ENCODE results near the gene MAG. TPM values are rescaled to one million over a fixed set of nuclear protein-coding genes. Genes with fewer than 3 reads are reported as not detected.

MAG gene
- total and polyA plus RNA-seq, 9 of the 15 experiments (the other 6 are each of a cell fraction or from before 2014, with no cell fraction given): 0.11 to 10.0 (median 1.6) TPM

DNA sequence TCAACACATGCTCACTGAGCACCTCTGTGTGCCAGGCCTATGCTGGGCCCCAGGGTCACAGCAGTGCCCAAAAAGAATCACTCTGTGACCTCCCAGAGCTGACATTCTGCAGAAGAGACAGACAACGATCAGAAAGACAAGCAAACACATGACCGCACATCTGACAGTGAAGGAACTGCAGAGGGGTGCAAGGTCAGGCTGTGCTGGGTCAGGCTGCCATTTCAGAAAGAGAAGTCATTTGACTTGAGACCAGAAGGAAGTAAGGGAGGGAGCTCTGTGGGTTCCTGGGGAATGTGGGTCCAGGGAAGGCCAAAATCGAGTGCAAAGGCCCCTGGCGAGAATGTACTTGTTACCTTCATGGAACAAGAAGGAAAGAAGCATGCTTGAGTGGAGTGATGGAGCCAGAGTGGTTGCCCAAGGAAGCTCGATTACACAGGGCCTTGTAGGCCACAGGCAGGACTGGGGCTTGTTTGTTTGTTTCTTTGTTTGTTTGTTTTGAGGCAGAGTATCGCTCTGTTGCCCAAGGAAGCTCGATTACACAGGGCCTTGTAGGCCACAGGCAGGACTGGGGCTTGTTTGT, 25.6 kb downstream of the MAG start (continued):
- TF ChIP-seq, protein P1, sequence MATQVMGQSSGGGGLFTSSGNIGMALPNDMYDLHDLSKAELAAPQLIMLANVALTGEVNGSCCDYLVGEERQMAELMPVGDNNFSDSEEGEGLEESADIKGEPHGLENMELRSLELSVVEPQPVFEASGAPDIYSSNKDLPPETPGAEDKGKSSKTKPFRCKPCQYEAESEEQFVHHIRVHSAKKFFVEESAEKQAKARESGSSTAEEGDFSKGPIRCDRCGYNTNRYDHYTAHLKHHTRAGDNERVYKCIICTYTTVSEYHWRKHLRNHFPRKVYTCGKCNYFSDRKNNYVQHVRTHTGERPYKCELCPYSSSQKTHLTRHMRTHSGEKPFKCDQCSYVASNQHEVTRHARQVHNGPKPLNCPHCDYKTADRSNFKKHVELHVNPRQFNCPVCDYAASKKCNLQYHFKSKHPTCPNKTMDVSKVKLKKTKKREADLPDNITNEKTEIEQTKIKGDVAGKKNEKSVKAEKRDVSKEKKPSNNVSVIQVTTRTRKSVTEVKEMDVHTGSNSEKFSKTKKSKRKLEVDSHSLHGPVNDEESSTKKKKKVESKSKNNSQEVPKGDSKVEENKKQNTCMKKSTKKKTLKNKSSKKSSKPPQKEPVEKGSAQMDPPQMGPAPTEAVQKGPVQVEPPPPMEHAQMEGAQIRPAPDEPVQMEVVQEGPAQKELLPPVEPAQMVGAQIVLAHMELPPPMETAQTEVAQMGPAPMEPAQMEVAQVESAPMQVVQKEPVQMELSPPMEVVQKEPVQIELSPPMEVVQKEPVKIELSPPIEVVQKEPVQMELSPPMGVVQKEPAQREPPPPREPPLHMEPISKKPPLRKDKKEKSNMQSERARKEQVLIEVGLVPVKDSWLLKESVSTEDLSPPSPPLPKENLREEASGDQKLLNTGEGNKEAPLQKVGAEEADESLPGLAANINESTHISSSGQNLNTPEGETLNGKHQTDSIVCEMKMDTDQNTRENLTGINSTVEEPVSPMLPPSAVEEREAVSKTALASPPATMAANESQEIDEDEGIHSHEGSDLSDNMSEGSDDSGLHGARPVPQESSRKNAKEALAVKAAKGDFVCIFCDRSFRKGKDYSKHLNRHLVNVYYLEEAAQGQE (IDR thresholded peaks at IDR 0.05; ENCODE audit: borderline replicate concordance): no peak
- TF ChIP-seq, protein P1 (CRISPR knock-in tag; IDR thresholded peaks at IDR 0.05; ENCODE audit: low read depth): no peak; the same call in 1 of the 2 replicates
- TF ChIP-seq NUFIP1 (IDR thresholded peaks at IDR 0.05; ENCODE audit: partially characterized antibody) (no peak), NR2C1 (IDR thresholded peaks at IDR 0.05) (peak; percentile 53; the same call in 1 of the 2 replicates), NR2C1 (tag; IDR thresholded peaks at IDR 0.05) (peak; percentile 72), TEAD2 (tag; IDR thresholded peaks at IDR 0.05) (peak; percentile 56; the same call in 1 of the 2 replicates), NFE2L1 (tag; IDR thresholded peaks at IDR 0.05; ENCODE audit: borderline replicate concordance, low read depth) (no peak), MCM5 (IDR thresholded peaks at IDR 0.05; ENCODE audit: low read depth) (no peak), TCF3 (CRISPR knock-in tag; IDR thresholded peaks at IDR 0.05) (no peak)
- TF ChIP-seq, protein P2, sequence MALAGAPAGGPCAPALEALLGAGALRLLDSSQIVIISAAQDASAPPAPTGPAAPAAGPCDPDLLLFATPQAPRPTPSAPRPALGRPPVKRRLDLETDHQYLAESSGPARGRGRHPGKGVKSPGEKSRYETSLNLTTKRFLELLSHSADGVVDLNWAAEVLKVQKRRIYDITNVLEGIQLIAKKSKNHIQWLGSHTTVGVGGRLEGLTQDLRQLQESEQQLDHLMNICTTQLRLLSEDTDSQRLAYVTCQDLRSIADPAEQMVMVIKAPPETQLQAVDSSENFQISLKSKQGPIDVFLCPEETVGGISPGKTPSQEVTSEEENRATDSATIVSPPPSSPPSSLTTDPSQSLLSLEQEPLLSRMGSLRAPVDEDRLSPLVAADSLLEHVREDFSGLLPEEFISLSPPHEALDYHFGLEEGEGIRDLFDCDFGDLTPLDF (CRISPR knock-in tag; IDR thresholded peaks at IDR 0.05): no peak
- TF ChIP-seq, protein P3, sequence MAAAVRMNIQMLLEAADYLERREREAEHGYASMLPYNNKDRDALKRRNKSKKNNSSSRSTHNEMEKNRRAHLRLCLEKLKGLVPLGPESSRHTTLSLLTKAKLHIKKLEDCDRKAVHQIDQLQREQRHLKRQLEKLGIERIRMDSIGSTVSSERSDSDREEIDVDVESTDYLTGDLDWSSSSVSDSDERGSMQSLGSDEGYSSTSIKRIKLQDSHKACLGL (CRISPR knock-in tag; IDR thresholded peaks at IDR 0.05; ENCODE audit: borderline replicate concordance, poor library complexity, severe bottlenecking): no peak
- TF ChIP-seq, protein P4, sequence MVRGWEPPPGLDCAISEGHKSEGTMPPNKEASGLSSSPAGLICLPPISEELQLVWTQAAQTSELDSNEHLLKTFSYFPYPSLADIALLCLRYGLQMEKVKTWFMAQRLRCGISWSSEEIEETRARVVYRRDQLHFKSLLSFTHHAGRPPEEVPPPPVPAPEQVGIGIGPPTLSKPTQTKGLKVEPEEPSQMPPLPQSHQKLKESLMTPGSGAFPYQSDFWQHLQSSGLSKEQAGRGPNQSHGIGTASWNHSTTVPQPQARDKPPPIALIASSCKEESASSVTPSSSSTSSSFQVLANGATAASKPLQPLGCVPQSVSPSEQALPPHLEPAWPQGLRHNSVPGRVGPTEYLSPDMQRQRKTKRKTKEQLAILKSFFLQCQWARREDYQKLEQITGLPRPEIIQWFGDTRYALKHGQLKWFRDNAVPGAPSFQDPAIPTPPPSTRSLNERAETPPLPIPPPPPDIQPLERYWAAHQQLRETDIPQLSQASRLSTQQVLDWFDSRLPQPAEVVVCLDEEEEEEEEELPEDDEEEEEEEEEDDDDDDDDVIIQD (CRISPR knock-in tag; IDR thresholded peaks at IDR 0.05): no peak
- TF ChIP-seq, protein P5, sequence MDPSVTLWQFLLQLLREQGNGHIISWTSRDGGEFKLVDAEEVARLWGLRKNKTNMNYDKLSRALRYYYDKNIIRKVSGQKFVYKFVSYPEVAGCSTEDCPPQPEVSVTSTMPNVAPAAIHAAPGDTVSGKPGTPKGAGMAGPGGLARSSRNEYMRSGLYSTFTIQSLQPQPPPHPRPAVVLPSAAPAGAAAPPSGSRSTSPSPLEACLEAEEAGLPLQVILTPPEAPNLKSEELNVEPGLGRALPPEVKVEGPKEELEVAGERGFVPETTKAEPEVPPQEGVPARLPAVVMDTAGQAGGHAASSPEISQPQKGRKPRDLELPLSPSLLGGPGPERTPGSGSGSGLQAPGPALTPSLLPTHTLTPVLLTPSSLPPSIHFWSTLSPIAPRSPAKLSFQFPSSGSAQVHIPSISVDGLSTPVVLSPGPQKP (CRISPR knock-in tag; IDR thresholded peaks at IDR 0.05): no peak
- TF ChIP-seq, protein P6, sequence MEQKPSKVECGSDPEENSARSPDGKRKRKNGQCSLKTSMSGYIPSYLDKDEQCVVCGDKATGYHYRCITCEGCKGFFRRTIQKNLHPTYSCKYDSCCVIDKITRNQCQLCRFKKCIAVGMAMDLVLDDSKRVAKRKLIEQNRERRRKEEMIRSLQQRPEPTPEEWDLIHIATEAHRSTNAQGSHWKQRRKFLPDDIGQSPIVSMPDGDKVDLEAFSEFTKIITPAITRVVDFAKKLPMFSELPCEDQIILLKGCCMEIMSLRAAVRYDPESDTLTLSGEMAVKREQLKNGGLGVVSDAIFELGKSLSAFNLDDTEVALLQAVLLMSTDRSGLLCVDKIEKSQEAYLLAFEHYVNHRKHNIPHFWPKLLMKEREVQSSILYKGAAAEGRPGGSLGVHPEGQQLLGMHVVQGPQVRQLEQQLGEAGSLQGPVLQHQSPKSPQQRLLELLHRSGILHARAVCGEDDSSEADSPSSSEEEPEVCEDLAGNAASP (IDR thresholded peaks at IDR 0.05): no peak

Measured in K562 (cell line).